Erythroblast (primary cell): Measurements from ENCODE around the gene RGSL1.

Experiments used
- GATA1 ChIP-seq: IDR thresholded peaks from 2 replicates; pipeline ENCODE4 v1.6.1; 2011; ENCODE audit warnings: low read depth, mild to moderate bottlenecking, control low read depth, low read length, moderate library complexity
- POLR2A ChIP-seq: IDR thresholded peaks from 2 replicates; pipeline ENCODE4 v1.6.1; 2011; ENCODE audit warnings: mild to moderate bottlenecking, low read length

DNA sequence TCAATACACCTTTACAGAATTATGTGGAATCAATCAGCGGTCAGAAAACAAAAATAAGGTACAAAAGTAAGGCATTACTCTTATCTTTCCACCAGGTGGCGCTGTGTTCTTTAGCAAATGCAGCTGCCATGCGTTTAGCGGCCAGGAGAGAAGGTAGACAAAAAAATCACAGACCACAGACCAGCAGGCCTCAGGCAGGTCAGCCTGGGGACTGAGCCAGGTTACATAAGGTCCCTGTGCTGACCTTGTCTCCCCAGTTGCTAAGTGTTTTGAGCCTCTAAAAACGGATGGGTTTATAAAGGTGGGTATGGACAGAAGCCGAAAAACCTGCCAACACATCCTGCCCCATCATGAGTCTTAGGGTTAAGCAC, 151.5 kb downstream of the RGSL1 start:
- no peak for TF ChIP-seq POLR2A
- TF ChIP-seq GATA1: no peak
